Measurements from ENCODE around the gene SBK3.

SBK3 gene

DNA sequence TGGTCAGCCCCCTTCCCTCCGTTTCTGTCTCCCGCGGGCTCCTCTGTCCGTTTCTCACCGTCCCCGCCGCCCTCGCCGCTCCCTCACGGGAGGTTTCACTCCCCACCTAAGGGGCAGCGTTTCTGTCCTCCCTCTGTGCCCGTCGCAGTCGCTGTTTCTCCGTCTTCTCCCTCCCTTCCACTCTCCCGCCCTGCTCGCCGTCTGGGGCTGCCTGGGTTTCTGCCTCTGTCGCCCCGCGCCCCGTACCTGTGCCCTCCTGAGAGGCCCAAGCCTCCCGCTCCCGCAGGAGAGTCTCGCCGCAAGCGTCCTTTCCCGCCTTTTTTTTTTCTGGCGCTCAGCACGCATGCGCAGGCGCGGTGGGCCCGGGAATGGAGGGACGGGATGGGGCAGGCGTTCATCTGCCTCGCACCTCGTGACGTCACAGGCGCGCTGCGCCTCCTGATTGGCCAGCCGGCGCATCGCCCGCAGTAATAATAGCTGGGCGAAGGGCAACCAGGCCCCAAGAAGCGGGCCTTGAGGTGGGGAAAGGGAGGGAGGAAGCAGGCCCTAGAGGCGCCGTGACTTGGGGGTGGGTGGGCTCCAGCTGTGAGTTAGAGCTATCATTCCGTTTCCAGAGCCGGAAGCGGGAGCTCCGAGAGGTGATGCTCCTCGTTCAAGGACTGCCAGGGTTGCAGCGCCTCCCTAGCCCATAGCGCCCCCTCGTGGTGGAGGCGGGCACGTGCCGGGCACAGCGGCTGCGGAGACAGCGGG is 41.7 kb downstream of the SBK3 start:
- intact Hi-C loops (cut with DNase I; ENCODE audit: low total_unique reads): loop anchor here (2.0 to 5.0 kb wide), 2 partner anchors 37 to 356 kb away; partner anchors contain the start of gene TNNT1
- Histone ChIP-seq H3K27me3 (peaks cover 0 to 6% of the 10 kb centered on the region in 2 donors), H3K36me3 (peaks cover 0 to 8% (median 0%) of the 10 kb centered on the region in 3 donors), H3K4me1 (peaks cover 0 to 13% (median 4%) of the 10 kb centered on the region in 4 donors), H3K9me3 (no peaks in the 10 kb centered on the region), H3K27ac (no peak overlapping the region), H3K4me3 (peak overlapping the region; percentile 40 to 60)
- TF ChIP-seq, protein P1, sequence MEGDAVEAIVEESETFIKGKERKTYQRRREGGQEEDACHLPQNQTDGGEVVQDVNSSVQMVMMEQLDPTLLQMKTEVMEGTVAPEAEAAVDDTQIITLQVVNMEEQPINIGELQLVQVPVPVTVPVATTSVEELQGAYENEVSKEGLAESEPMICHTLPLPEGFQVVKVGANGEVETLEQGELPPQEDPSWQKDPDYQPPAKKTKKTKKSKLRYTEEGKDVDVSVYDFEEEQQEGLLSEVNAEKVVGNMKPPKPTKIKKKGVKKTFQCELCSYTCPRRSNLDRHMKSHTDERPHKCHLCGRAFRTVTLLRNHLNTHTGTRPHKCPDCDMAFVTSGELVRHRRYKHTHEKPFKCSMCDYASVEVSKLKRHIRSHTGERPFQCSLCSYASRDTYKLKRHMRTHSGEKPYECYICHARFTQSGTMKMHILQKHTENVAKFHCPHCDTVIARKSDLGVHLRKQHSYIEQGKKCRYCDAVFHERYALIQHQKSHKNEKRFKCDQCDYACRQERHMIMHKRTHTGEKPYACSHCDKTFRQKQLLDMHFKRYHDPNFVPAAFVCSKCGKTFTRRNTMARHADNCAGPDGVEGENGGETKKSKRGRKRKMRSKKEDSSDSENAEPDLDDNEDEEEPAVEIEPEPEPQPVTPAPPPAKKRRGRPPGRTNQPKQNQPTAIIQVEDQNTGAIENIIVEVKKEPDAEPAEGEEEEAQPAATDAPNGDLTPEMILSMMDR (IDR thresholded peaks at IDR 0.05): peak; percentile 97 to 98
- DNase-seq: peak; percentile 91 to 94

DNA sequence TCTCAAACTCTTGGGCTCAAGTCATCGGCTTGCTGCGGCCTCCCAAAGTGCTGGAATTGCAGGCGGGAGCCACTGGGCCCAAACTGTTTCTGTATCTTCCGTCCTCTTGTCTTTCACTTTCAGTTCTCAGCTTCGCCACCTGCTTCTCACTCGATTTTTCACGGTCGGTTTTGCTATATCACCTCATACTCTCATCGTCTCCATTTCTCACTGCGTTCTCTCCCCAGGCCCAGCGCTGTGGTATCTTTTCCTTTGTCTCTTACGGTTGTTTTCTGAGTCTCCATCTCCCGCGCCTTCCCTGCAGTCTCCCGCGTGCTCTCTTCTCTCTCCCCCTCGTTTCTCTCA is 42.2 kb downstream of the SBK3 start:
- TF ChIP-seq, protein P1 (IDR thresholded peaks at IDR 0.05): no peak
- H3K9me3 ChIP-seq: no peaks in the 10 kb centered on the region
- H3K27ac ChIP-seq: no peak overlapping the region
- intact Hi-C loops (cut with DNase I; ENCODE audit: low total_unique reads): loop anchor here (5.0 kb wide), 1 partner anchor 356 kb away; the partner anchor contains the start of gene TNNT1
- H3K27me3 ChIP-seq: peaks cover 0 to 4% of the 10 kb centered on the region in 2 donors
- no peak for DNase-seq
- peaks cover 0 to 8% (median 0%) of the 10 kb centered on the region in 3 donors for H3K36me3 ChIP-seq
- H3K4me3 ChIP-seq: no peak overlapping the region
- H3K4me1 ChIP-seq: peaks cover 0 to 13% (median 4%) of the 10 kb centered on the region in 4 donors

DNA sequence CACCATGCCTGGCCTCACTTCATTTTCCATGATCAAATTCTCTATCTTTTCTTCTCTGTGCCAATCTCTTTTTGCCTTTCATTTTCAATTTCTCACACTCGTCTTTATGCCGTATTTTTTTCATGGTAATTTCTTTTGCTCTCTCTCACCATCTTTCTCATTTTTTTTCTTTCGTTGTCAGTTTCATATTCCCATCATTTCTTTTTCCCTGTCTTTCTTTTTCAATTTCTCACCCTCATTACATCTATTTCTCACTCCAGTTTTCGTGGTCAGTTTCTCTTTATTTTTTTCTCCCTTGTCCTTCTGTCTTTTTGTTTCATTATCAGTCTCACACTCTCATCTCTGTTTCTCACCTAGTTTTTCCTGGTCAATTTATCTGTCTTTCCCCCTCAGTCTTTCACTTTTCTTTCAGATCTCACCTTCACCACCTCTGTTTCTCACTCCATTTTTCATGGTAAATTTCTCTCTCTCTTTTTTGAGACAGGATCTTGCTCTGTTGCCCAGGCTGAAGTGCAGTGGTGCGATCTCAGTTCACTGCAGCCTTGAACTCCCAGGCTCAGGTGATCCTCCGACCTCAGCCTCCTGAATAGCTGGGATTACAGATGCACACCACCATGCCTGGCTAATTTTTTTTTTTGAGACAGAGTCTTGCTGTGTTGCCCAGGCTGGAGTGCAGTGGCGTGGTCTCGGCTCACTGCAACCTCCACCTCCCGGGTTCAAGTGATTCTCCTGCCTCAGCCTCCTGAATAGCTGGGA is 43.0 kb downstream of the SBK3 start:
- Histone ChIP-seq H3K4me1 (peaks cover 0 to 13% (median 4%) of the 10 kb centered on the region in 4 donors), H3K9me3 (no peaks in the 10 kb centered on the region), H3K27me3 (no peaks in the 10 kb centered on the region), H3K36me3 (peaks cover 0 to 8% (median 0%) of the 10 kb centered on the region in 3 donors), H3K4me3 (no peak overlapping the region), H3K27ac (no peak overlapping the region)
- TF ChIP-seq, protein P1 (IDR thresholded peaks at IDR 0.05): no peak
- no peak for DNase-seq
- intact Hi-C loops (cut with DNase I; ENCODE audit: low total_unique reads): loop anchor here (5.0 kb wide), 1 partner anchor 355 kb away; the partner anchor contains the start of gene TNNT1

DNA sequence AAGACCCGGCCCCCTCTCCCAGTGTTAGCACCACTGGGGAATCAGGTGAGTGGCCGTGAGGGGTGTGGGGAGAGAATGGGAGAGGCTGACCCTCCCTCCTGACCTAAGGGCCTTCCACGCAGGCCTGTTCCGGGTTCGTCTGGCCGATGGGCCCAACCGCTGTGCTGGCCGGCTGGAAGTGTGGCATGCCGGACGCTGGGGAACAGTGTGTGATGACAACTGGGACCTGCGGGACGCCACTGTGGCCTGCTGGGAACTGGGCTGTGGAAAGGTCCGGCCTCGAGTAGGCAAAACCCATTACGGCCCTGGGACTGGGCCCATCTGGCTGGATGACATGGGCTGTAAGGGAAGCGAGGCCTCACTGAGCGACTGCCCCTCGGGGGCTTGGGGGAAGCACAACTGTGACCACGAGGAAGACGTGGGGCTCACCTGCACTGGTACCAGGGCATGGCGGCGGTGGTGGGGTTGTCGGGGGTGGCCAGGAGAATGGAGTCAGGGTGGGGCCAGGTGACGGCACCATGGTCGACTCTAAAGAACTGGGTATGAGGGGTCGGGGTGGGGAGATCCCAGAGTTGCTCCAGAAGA is 44.9 kb downstream of the SBK3 start:
- no peak for DNase-seq
- Histone ChIP-seq H3K4me3 (no peak overlapping the region), H3K36me3 (peaks cover 0 to 8% (median 0%) of the 10 kb centered on the region in 3 donors), H3K9me3 (no peaks in the 10 kb centered on the region), H3K27me3 (no peaks in the 10 kb centered on the region), H3K27ac (no peak overlapping the region), H3K4me1 (peaks cover 0 to 13% (median 4%) of the 10 kb centered on the region in 4 donors)
- TF ChIP-seq, protein P1 (IDR thresholded peaks at IDR 0.05): no peak
- intact Hi-C loops (cut with DNase I; ENCODE audit: low total_unique reads): loop anchor here (5.0 kb wide), 1 partner anchor 353 kb away; the partner anchor contains the start of gene TNNT1

DNA sequence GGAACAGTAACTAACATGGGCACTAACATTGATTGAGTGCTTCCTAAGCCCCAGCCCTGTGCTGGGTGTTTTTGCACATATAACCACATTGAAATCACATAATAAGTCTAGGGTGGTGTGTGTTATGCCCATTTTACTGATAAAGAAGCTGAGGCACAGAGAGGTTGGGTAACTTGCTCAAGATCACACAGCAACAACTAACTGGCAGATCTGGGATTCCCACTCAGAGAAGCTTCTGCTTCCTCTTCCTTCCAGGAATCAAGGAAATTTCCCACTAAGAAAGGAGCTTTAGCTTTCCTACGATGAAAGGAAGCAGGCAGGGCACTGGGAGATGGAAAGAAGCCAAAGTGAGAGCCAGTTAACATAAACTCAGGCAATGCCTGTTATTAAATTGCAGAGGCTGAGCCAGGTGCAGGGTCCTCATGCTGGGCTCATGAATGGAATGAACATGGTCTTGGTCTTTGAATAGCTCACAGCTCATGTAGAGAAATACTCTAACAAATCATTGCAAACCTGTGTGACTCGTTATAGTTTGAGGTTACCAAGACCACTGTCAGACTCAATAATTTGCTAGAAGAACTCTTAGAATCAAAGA is 47.0 kb downstream of the SBK3 start:
- Histone ChIP-seq H3K27me3 (peaks cover 0 to 16% of the 10 kb centered on the region in 2 donors), H3K4me3 (no peak overlapping the region), H3K27ac (no peak overlapping the region), H3K9me3 (no peaks in the 10 kb centered on the region), H3K4me1 (peaks cover 0 to 4% (median under 1%) of the 10 kb centered on the region in 4 donors), H3K36me3 (peaks cover 0 to 8% (median 0%) of the 10 kb centered on the region in 3 donors)
- DNase-seq: no peak
- TF ChIP-seq, protein P1 (IDR thresholded peaks at IDR 0.05): no peak
- intact Hi-C loops (cut with DNase I; ENCODE audit: low total_unique reads): no loop called here

Data from tibial artery (tissue), 4 donors.